H9 (cell line): ENCODE data around the gene OR52B6. TPM values are rescaled to one million over a fixed set of nuclear protein-coding genes. Genes with fewer than 3 reads are reported as not detected.

ENCODE experiments used
- DNase-seq: peaks from one replicate; pipeline ENCODE4 v3.0.0-alpha.2; 2017
- H2AFZ ChIP-seq: one replicate; pipeline ENCODE4 v1.6.1; 2013; ENCODE audit warnings: mild to moderate bottlenecking, low read length, control low read depth, moderate library complexity
- H2AK5ac ChIP-seq: 2 replicates; pipeline ENCODE4 v1.6.1; 2013; ENCODE audit warnings: low read length, control low read depth, mixed read lengths; ENCODE audit not compliant: insufficient read length
- H2BK120ac ChIP-seq: one replicate; pipeline ENCODE4 v1.6.1; 2013; ENCODE audit warnings: low read depth, mild to moderate bottlenecking, low read length, control low read depth, inconsistent platforms; ENCODE audit not compliant: poor library complexity, severe bottlenecking
- H2BK12ac ChIP-seq: 2 replicates; pipeline ENCODE4 v1.6.1; 2013; ENCODE audit warnings: low read length, control low read depth, mixed read lengths, low read depth; ENCODE audit not compliant: insufficient read length
- H2BK15ac ChIP-seq: 2 replicates; pipeline ENCODE4 v1.6.1; 2013; ENCODE audit warnings: low read depth, low read length, control low read depth
- H2BK20ac ChIP-seq: one replicate; pipeline ENCODE4 v1.6.1; 2013; ENCODE audit warnings: low read depth, mild to moderate bottlenecking, low read length, control low read depth, inconsistent platforms; ENCODE audit not compliant: poor library complexity, severe bottlenecking
- H2BK5ac ChIP-seq: 2 replicates; pipeline ENCODE4 v1.6.1; 2013; ENCODE audit warnings: low read length, control low read depth, mixed read lengths; ENCODE audit not compliant: insufficient read length
- H3K14ac ChIP-seq: 2 replicates; pipeline ENCODE4 v1.6.1; 2013; ENCODE audit warnings: low read length, control low read depth; ENCODE audit not compliant: insufficient read depth
- H3K18ac ChIP-seq: 2 replicates; pipeline ENCODE4 v1.6.1; 2013; ENCODE audit warnings: low read depth, mild to moderate bottlenecking, mixed read lengths, low read length, control low read depth; ENCODE audit not compliant: insufficient read length
- H3K23ac ChIP-seq: 2 replicates; pipeline ENCODE4 v1.6.1; 2013; ENCODE audit warnings: low read length, control low read depth, mixed read lengths, low read depth; ENCODE audit not compliant: insufficient read length
- H3K23me2 ChIP-seq: 2 replicates; pipeline ENCODE4 v1.6.1; 2013; ENCODE audit warnings: low read depth, mild to moderate bottlenecking, mixed read lengths, low read length, control low read depth; ENCODE audit not compliant: insufficient read length, poor library complexity, severe bottlenecking
- H3K27ac ChIP-seq: 2 replicates; pipeline ENCODE4 v1.5.1; 2013; ENCODE audit warnings: low read length, control low read depth, mixed read lengths, low read depth; ENCODE audit not compliant: insufficient read length
- H3K27me3 ChIP-seq: 2 replicates; pipeline ENCODE4 v1.6.1; 2013; ENCODE audit warnings: low read length, control low read depth, inconsistent platforms; ENCODE audit not compliant: insufficient read depth
- H3K4ac ChIP-seq: 2 replicates; pipeline ENCODE4 v1.6.1; 2013; ENCODE audit warnings: low read depth, mild to moderate bottlenecking, control low read depth, inconsistent platforms, low read length, moderate library complexity
- H3K4me1 ChIP-seq: 2 replicates; pipeline ENCODE4 v1.6.1; 2013; ENCODE audit warnings: low read length, control low read depth, inconsistent platforms; ENCODE audit not compliant: insufficient read depth
- H3K4me2 ChIP-seq: 2 replicates; pipeline ENCODE4 v1.6.1; 2013; ENCODE audit warnings: low read length, control low read depth, mixed read lengths; ENCODE audit not compliant: insufficient read length, insufficient read depth
- H3K56ac ChIP-seq: 2 replicates; pipeline ENCODE4 v1.6.1; 2013; ENCODE audit warnings: low read depth, mild to moderate bottlenecking, mixed read lengths, low read length, control low read depth; ENCODE audit not compliant: insufficient read length
- H3K79me1 ChIP-seq: 2 replicates; pipeline ENCODE4 v1.6.1; 2013; ENCODE audit warnings: low read depth, mild to moderate bottlenecking, moderate library complexity, low read length, control low read depth, inconsistent platforms; ENCODE audit not compliant: insufficient read depth, poor library complexity, severe bottlenecking
- H3K79me2 ChIP-seq: 2 replicates; pipeline ENCODE4 v1.6.1; 2013; ENCODE audit warnings: low read length, control low read depth, inconsistent platforms; ENCODE audit not compliant: insufficient read depth
- H3K9ac ChIP-seq: 2 replicates; pipeline ENCODE4 v1.6.1; 2013; ENCODE audit warnings: low read length, control low read depth, mixed read lengths; ENCODE audit not compliant: insufficient read length; ENCODE audit errors: extremely low read depth
- H3K9me3 ChIP-seq: one replicate; pipeline ENCODE4 v1.6.1; 2013; ENCODE audit warnings: low read depth, low read length, inconsistent platforms; ENCODE audit not compliant: control insufficient read depth
- H3T11ph ChIP-seq: one replicate; pipeline ENCODE4 v1.6.1; 2013; ENCODE audit warnings: mild to moderate bottlenecking, low read length, control low read depth, inconsistent platforms
- H4K20me1 ChIP-seq: one replicate; pipeline ENCODE4 v1.6.1; 2013; ENCODE audit not compliant: control insufficient read depth, insufficient read length, insufficient read depth
- H4K5ac ChIP-seq: 2 replicates; pipeline ENCODE4 v1.6.1; 2013; ENCODE audit warnings: low read depth, mild to moderate bottlenecking, mixed read lengths, low read length, control low read depth; ENCODE audit not compliant: insufficient read length
- H4K8ac ChIP-seq: replicated peaks from 2 replicates; pipeline ENCODE4 v1.6.1; 2013; ENCODE audit warnings: low read length, control low read depth, mixed read lengths, low read depth; ENCODE audit not compliant: insufficient read length
- H4K91ac ChIP-seq: 2 replicates; pipeline ENCODE4 v1.6.1; 2013; ENCODE audit warnings: low read depth, mild to moderate bottlenecking, moderate library complexity, mixed read lengths, low read length, control low read depth; ENCODE audit not compliant: insufficient read length
- H3K27ac Mint-ChIP-seq, 3 experiments: 2 replicates in 2 of 3; 3 replicates in 1 of 3; pipeline ENCODE4 v1.8.0; 2020 to 2021; ENCODE audit warnings: mixed read lengths in 3 of 3, mild to moderate bottlenecking in 1 of 3, moderate library complexity in 1 of 3
- H3K27me3 Mint-ChIP-seq: 2 replicates; pipeline ENCODE4 v1.8.0; 2021; ENCODE audit warnings: low read depth, mild to moderate bottlenecking, moderate library complexity, mixed read lengths
- H3K36me3 Mint-ChIP-seq, 3 experiments: 2 replicates in 2 of 3; 3 replicates in 1 of 3; pipeline ENCODE4 v1.8.0; 2020 to 2021; ENCODE audit warnings: low read depth in 3 of 3, mixed read lengths in 3 of 3; ENCODE audit not compliant: insufficient read depth in 1 of 3
- H3K4me1 Mint-ChIP-seq, 2 experiments: 2 replicates each; pipeline ENCODE4 v1.8.0; 2020; ENCODE audit warnings: mixed read lengths in 2 of 2
- H3K4me3 Mint-ChIP-seq, 2 experiments: 2 replicates in 1 of 2; 3 replicates in 1 of 2; pipeline ENCODE4 v1.8.0; 2020 to 2021; ENCODE audit warnings: mild to moderate bottlenecking in 2 of 2, mixed read lengths in 2 of 2, moderate library complexity in 1 of 2
- H3K9me3 Mint-ChIP-seq, 2 experiments: 2 replicates in 1 of 2; 3 replicates in 1 of 2; pipeline ENCODE4 v1.8.0; 2020; ENCODE audit warnings: mild to moderate bottlenecking in 2 of 2, mixed read lengths in 2 of 2, moderate library complexity in 1 of 2
- CTCF ChIP-seq: fragments of 200-600 bp; sonication (generic); conservative IDR thresholded peaks from 3 replicates; pipeline ENCODE4 v1.8.0; 2021; ENCODE audit warnings: antibody characterized with exemption, mild to moderate bottlenecking
- total RNA-seq: library from RNA; stranded (reverse); gene quantifications from 2 replicates; pipeline ENCODE4 v1.2.1, GENCODE V29; 2021

OR52B6 gene
- total RNA-seq, 1 experiment from 2014 or later = not detected

DNA sequence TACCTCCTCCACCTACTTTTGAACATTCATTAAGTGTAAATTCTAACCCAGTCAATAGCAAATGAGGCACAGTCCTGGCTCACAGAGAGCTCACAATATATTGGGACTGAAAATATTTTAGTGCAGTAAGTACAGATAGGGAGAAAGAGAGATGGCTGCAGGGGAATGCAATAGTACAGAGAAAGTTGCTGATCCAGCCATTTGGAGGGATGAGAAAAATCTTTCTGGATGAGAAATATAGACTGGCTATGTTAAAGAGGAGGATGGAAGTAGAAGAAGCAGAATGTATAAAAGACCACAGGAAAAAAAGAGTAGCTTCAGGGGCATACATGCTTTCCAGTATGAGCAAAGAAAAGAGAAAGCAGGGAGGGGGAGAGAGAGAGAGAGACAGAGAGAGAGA lies 3.6 kb upstream of the OR52B6 start:
- Histone ChIP-seq H2AK5ac (no peak overlapping the region), H3K79me2 (no peaks in the 10 kb centered on the region), H3K23ac (no peak overlapping the region), H3K9ac (no peak overlapping the region), H3K56ac (no peak overlapping the region), H3K79me1 (no peaks in the 10 kb centered on the region), H4K8ac (no peak overlapping the region), H3K4ac (no peak overlapping the region), H2BK5ac (no peak overlapping the region), H4K20me1 (no peaks in the 10 kb centered on the region), H2BK12ac (no peak overlapping the region), H3K23me2 (no peaks in the 10 kb centered on the region), H3K4me2 (no peak overlapping the region), H3T11ph (no peak overlapping the region), H4K5ac (no peak overlapping the region), H2AFZ (no peak overlapping the region), H2BK15ac (no peak overlapping the region), H3K27ac (no peak overlapping the region), H4K91ac (no peak overlapping the region), H2BK20ac (no peak overlapping the region), H3K18ac (no peak overlapping the region), H3K14ac (no peak overlapping the region), H3K27me3 (no peaks in the 10 kb centered on the region), H3K9me3 (no peaks in the 10 kb centered on the region), H2BK120ac (no peak overlapping the region), H3K4me1 (no peaks in the 10 kb centered on the region; the same call in 1 of the 2 replicates)
- Mint-ChIP-seq H3K27ac (no peak overlapping the region), H3K9me3 (no peaks in the 10 kb centered on the region), H3K36me3 (no peaks in the 10 kb centered on the region), H3K4me1 (no peaks in the 10 kb centered on the region), H3K4me3 (no peak overlapping the region), H3K27me3 (no peaks in the 10 kb centered on the region)
- DNase-seq = no peak
- TF ChIP-seq CTCF = no peak
